ENCODE data around the gene TCF4. TPM values are rescaled to one million over a fixed set of nuclear protein-coding genes. Genes with fewer than 3 reads are reported as not detected.

The TCF4 gene
- total and polyA plus RNA-seq, 2 experiments from 2014 or later, result 77.7 to 89.2 TPM

GRCh38 chr18:55543130-55543704, 44.8 kb downstream of the TCF4 start (continued):
- TF ChIP-seq, protein P1, sequence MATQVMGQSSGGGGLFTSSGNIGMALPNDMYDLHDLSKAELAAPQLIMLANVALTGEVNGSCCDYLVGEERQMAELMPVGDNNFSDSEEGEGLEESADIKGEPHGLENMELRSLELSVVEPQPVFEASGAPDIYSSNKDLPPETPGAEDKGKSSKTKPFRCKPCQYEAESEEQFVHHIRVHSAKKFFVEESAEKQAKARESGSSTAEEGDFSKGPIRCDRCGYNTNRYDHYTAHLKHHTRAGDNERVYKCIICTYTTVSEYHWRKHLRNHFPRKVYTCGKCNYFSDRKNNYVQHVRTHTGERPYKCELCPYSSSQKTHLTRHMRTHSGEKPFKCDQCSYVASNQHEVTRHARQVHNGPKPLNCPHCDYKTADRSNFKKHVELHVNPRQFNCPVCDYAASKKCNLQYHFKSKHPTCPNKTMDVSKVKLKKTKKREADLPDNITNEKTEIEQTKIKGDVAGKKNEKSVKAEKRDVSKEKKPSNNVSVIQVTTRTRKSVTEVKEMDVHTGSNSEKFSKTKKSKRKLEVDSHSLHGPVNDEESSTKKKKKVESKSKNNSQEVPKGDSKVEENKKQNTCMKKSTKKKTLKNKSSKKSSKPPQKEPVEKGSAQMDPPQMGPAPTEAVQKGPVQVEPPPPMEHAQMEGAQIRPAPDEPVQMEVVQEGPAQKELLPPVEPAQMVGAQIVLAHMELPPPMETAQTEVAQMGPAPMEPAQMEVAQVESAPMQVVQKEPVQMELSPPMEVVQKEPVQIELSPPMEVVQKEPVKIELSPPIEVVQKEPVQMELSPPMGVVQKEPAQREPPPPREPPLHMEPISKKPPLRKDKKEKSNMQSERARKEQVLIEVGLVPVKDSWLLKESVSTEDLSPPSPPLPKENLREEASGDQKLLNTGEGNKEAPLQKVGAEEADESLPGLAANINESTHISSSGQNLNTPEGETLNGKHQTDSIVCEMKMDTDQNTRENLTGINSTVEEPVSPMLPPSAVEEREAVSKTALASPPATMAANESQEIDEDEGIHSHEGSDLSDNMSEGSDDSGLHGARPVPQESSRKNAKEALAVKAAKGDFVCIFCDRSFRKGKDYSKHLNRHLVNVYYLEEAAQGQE (IDR thresholded peaks at IDR 0.05; ENCODE audit: unreplicated experiment), result no peak
- no peak for TF ChIP-seq STAT1 (IDR thresholded peaks at IDR 0.05; ENCODE audit: unreplicated experiment)

GRCh38 chr18:55541571-55541970, 46.4 kb downstream of the TCF4 start:
- Mint-ChIP-seq H3K27me3 (ENCODE audit: insufficient read depth, low read depth, poor library complexity) (peaks cover 5% of the 10 kb centered on the region), H3K36me3 (ENCODE audit: low read depth) (no peaks in the 10 kb centered on the region; the same call in 2 of the 3 replicates), H3K4me1 (peaks cover 42% of the 10 kb centered on the region), H3K27ac (no peak overlapping the region), H3K9me3 (no peaks in the 10 kb centered on the region), H3K4me3 (no peak overlapping the region)
- peaks cover 24% of the 10 kb centered on the region for H3K4me1 ChIP-seq (ENCODE audit: insufficient read depth)
- no peaks in the 10 kb centered on the region for H3F3A ChIP-seq (replicated peaks; ENCODE audit: low read depth)
- no peaks in the 10 kb centered on the region for H3K9me2 ChIP-seq (ENCODE audit: insufficient read depth)
- DNase-seq (ENCODE audit: low spot score) (no peak), ATAC-seq (no peak)
- H3K27ac ChIP-seq (ENCODE audit: low read depth), result no peak overlapping the region
- H3K36me3 ChIP-seq (ENCODE audit: insufficient read depth), result no peaks in the 10 kb centered on the region
- no peaks in the 10 kb centered on the region for H3K27me3 ChIP-seq (ENCODE audit: insufficient read depth)
- H3K4me3 ChIP-seq, result no peak overlapping the region
- no peaks in the 10 kb centered on the region for H4K20me1 ChIP-seq (replicated peaks; ENCODE audit: insufficient read depth)
- H2AFZ ChIP-seq, result no peak overlapping the region
- H3K79me2 ChIP-seq (replicated peaks; ENCODE audit: insufficient read depth), result peaks cover 99% of the 10 kb centered on the region
- no peak overlapping the region for H3K4me2 ChIP-seq
- TF ChIP-seq CREB1 (CRISPR knock-in tag; IDR thresholded peaks at IDR 0.05; ENCODE audit: low read depth) (no peak), JUNB (IDR thresholded peaks at IDR 0.05; ENCODE audit: unreplicated experiment) (no peak), ZNF331 (CRISPR knock-in tag; IDR thresholded peaks at IDR 0.05; ENCODE audit: low read depth) (no peak), ZNF114 (CRISPR knock-in tag; IDR thresholded peaks at IDR 0.05) (no peak)
- TF ChIP-seq, protein P1 (IDR thresholded peaks at IDR 0.05; ENCODE audit: unreplicated experiment), result no peak
- TF ChIP-seq, protein P2, sequence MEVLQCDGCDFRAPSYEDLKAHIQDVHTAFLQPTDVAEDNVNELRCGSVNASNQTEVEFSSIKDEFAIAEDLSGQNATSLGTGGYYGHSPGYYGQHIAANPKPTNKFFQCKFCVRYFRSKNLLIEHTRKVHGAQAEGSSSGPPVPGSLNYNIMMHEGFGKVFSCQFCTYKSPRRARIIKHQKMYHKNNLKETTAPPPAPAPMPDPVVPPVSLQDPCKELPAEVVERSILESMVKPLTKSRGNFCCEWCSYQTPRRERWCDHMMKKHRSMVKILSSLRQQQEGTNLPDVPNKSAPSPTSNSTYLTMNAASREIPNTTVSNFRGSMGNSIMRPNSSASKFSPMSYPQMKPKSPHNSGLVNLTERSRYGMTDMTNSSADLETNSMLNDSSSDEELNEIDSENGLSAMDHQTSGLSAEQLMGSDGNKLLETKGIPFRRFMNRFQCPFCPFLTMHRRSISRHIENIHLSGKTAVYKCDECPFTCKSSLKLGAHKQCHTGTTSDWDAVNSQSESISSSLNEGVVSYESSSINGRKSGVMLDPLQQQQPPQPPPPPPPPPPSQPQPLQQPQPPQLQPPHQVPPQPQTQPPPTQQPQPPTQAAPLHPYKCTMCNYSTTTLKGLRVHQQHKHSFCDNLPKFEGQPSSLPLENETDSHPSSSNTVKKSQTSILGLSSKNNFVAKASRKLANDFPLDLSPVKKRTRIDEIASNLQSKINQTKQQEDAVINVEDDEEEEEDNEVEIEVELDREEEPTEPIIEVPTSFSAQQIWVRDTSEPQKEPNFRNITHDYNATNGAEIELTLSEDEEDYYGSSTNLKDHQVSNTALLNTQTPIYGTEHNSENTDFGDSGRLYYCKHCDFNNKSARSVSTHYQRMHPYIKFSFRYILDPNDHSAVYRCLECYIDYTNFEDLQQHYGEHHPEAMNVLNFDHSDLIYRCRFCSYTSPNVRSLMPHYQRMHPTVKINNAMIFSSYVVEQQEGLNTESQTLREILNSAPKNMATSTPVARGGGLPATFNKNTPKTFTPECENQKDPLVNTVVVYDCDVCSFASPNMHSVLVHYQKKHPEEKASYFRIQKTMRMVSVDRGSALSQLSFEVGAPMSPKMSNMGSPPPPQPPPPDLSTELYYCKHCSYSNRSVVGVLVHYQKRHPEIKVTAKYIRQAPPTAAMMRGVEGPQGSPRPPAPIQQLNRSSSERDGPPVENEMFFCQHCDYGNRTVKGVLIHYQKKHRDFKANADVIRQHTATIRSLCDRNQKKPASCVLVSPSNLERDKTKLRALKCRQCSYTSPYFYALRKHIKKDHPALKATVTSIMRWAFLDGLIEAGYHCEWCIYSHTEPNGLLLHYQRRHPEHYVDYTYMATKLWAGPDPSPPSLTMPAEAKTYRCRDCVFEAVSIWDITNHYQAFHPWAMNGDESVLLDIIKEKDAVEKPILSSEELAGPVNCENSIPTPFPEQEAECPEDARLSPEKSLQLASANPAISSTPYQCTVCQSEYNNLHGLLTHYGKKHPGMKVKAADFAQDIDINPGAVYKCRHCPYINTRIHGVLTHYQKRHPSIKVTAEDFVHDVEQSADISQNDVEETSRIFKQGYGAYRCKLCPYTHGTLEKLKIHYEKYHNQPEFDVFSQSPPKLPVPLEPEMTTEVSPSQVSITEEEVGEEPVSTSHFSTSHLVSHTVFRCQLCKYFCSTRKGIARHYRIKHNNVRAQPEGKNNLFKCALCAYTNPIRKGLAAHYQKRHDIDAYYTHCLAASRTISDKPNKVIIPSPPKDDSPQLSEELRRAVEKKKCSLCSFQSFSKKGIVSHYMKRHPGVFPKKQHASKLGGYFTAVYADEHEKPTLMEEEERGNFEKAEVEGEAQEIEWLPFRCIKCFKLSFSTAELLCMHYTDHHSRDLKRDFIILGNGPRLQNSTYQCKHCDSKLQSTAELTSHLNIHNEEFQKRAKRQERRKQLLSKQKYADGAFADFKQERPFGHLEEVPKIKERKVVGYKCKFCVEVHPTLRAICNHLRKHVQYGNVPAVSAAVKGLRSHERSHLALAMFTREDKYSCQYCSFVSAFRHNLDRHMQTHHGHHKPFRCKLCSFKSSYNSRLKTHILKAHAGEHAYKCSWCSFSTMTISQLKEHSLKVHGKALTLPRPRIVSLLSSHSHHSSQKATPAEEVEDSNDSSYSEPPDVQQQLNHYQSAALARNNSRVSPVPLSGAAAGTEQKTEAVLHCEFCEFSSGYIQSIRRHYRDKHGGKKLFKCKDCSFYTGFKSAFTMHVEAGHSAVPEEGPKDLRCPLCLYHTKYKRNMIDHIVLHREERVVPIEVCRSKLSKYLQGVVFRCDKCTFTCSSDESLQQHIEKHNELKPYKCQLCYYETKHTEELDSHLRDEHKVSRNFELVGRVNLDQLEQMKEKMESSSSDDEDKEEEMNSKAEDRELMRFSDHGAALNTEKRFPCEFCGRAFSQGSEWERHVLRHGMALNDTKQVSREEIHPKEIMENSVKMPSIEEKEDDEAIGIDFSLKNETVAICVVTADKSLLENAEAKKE (CRISPR knock-in tag; IDR thresholded peaks at IDR 0.05), result no peak

All from GM23338 (cell line).